AG08395 (cell line): Measurements from ENCODE around the gene PDK1.
A peak's percentile ranks its signal among the peaks of the same experiment; 100 is the strongest.
"Not testable (repeated sequence)": the region's sequence is repeated elsewhere in the genome, so short reads cannot be mapped to it uniquely, and the experiment has no call there.

Source experiments
- DNase-seq: peaks from one replicate; pipeline ENCODE4 v3.0.0; 2012; ENCODE audit warnings: mixed read lengths, low spot score

Gene PDK1

GRCh38 chr2:172552547-172553291 lies 3.2 kb upstream of the PDK1 start:
- peak; percentile 51 for DNase-seq

- no peak for DNase-seq
Measured at GRCh38 chr2:172554352-172555271, 1.3 kb upstream of the PDK1 start.

GRCh38 chr2:172555272-172555521 lies 693 bp upstream of the PDK1 start:
- DNase-seq = no peak

- DNase-seq = peak; percentile 37
Measured at GRCh38 chr2:172556284-172557033, 569 bp downstream of the PDK1 start.

GRCh38 chr2:172558372-172558771 lies 2.5 kb downstream of the PDK1 start:
- no peak for DNase-seq

- no peak for DNase-seq
Measured at GRCh38 chr2:172560721-172561120, 4.8 kb downstream of the PDK1 start.

GRCh38 chr2:172561270-172561669 lies 5.4 kb downstream of the PDK1 start:
- DNase-seq = no peak

- DNase-seq = no peak
Measured at GRCh38 chr2:172562298-172562697, 6.4 kb downstream of the PDK1 start.

- DNase-seq = no peak
Measured at GRCh38 chr2:172564376-172564775, 8.5 kb downstream of the PDK1 start.

- DNase-seq = no peak
Measured at GRCh38 chr2:172571245-172571644, 15.4 kb downstream of the PDK1 start.

- no peak for DNase-seq
Measured at GRCh38 chr2:172572981-172573380, 17.1 kb downstream of the PDK1 start.

GRCh38 chr2:172574965-172575364 lies 19.1 kb downstream of the PDK1 start:
- no peak for DNase-seq

- no peak for DNase-seq
Measured at GRCh38 chr2:172578054-172578453, 22.2 kb downstream of the PDK1 start.

GRCh38 chr2:172578860-172579512 lies 23.1 kb downstream of the PDK1 start:
- DNase-seq = no peak

GRCh38 chr2:172580544-172580943 lies 24.7 kb downstream of the PDK1 start:
- DNase-seq = no peak

GRCh38 chr2:172582656-172583055 lies 26.8 kb downstream of the PDK1 start:
- DNase-seq = no peak

GRCh38 chr2:172586245-172586891 lies 30.5 kb downstream of the PDK1 start:
- DNase-seq = no peak

- DNase-seq = not testable (repeated sequence)
Measured at GRCh38 chr2:172587231-172587630, 31.3 kb downstream of the PDK1 start.

GRCh38 chr2:172588931-172589330 lies 33.0 kb downstream of the PDK1 start:
- no peak for DNase-seq

GRCh38 chr2:172591386-172591785 lies 35.5 kb downstream of the PDK1 start:
- not testable (repeated sequence) for DNase-seq

GRCh38 chr2:172592190-172592589 lies 36.3 kb downstream of the PDK1 start:
- not testable (repeated sequence) for DNase-seq

GRCh38 chr2:172596776-172597175 lies 40.9 kb downstream of the PDK1 start:
- no peak for DNase-seq
